CD8-positive, alpha-beta memory T cell (primary cell): ENCODE data around the gene OCLN. TPM values are rescaled to one million over a fixed set of nuclear protein-coding genes. Genes with fewer than 3 reads are reported as not detected.
"Not testable (repeated sequence)": the region's sequence is repeated elsewhere in the genome, so short reads cannot be mapped to it uniquely, and the experiment has no call there.

Source experiments
- CTCF ChIA-PET: fragments of 350-600 bp; sonication (Branson Sonifier 250); formaldehyde crosslinking; loops from one replicate; lab custom pipeline; 2021; ENCODE audit warnings: antibody characterized with exemption; lab: Charles Lee
- POLR2A ChIA-PET: fragments of 350-600 bp; sonication (Branson Sonifier 250); formaldehyde crosslinking; loops from one replicate; lab custom pipeline; 2021; ENCODE audit warnings: antibody characterized with exemption; lab: Charles Lee
- DNase-seq, 5 donors: peaks; one replicate each; pipeline versions ENCODE4 v3.0.0 to v3.0.0-alpha.2; 2020 to 2022; ENCODE audit warnings: mixed read lengths in 1 of 5
- H3K27ac ChIP-seq: one replicate; pipeline ENCODE4 v1.7.0; 2013; ENCODE audit warnings: low read depth, mild to moderate bottlenecking, low read length, moderate library complexity
- H3K27me3 ChIP-seq: 2 replicates; pipeline ENCODE4 v1.7.0; 2013; ENCODE audit warnings: low read length, mild to moderate bottlenecking; ENCODE audit not compliant: insufficient read depth, poor library complexity, severe bottlenecking
- H3K36me3 ChIP-seq: 2 replicates; pipeline ENCODE4 v1.7.0; 2013; ENCODE audit warnings: mild to moderate bottlenecking, low read length, moderate library complexity; ENCODE audit not compliant: insufficient read depth
- H3K4me1 ChIP-seq: 2 replicates; pipeline ENCODE4 v1.7.0; 2013; ENCODE audit warnings: mild to moderate bottlenecking, low read length, moderate library complexity; ENCODE audit not compliant: insufficient read depth
- H3K4me3 ChIP-seq: 2 replicates; pipeline ENCODE4 v1.7.0; 2013; ENCODE audit warnings: mild to moderate bottlenecking, low read length
- H3K9me3 ChIP-seq: 2 replicates; pipeline ENCODE4 v1.7.0; 2013; ENCODE audit warnings: mild to moderate bottlenecking, low read length
- H3K27ac Mint-ChIP-seq, 8 donors: one replicate each; pipeline ENCODE4 v1.8.0; 2020 to 2021; ENCODE audit warnings: mixed read lengths in 8 of 8, mild to moderate bottlenecking in 6 of 8, inconsistent platforms in 3 of 8, moderate library complexity in 3 of 8
- H3K27me3 Mint-ChIP-seq, 2 donors: one replicate each; pipeline ENCODE4 v1.8.0; 2020 to 2021; ENCODE audit warnings: mixed read lengths in 2 of 2, mild to moderate bottlenecking in 1 of 2, moderate library complexity in 1 of 2
- H3K36me3 Mint-ChIP-seq, 3 donors: one replicate each; pipeline ENCODE4 v1.8.0; 2020 to 2021; ENCODE audit warnings: mixed read lengths in 3 of 3, inconsistent platforms in 1 of 3, mild to moderate bottlenecking in 1 of 3
- H3K4me1 Mint-ChIP-seq, 3 donors: one replicate each; pipeline ENCODE4 v1.8.0; 2020 to 2021; ENCODE audit warnings: mixed read lengths in 3 of 3, inconsistent platforms in 1 of 3, mild to moderate bottlenecking in 1 of 3
- H3K4me3 Mint-ChIP-seq, 7 donors: one replicate each; pipeline ENCODE4 v1.8.0; 2020 to 2021; ENCODE audit warnings: mixed read lengths in 7 of 7, mild to moderate bottlenecking in 6 of 7, moderate library complexity in 4 of 7, inconsistent platforms in 2 of 7
- H3K9me3 Mint-ChIP-seq, 5 donors: one replicate each; pipeline ENCODE4 v1.8.0; 2020 to 2022; ENCODE audit warnings: mixed read lengths in 5 of 5, mild to moderate bottlenecking in 3 of 5, moderate library complexity in 2 of 5, inconsistent platforms in 1 of 5
- polyA plus RNA-seq: library from polyadenylated mRNA; unstranded; fragments of 300-500 nt; fragmentation: Illumina TruSeq; gene quantifications from one replicate; pipeline ENCODE4 v1.2.3, GENCODE V29; 2021
- total RNA-seq, 2 experiments: library from RNA; stranded (reverse); gene quantifications; one replicate each; pipeline ENCODE4 v1.2.3, GENCODE V29; 2021

The OCLN gene
- total and polyA plus RNA-seq, 3 experiments from 2014 or later: 0.14 to 0.68 (median 0.58) TPM

DNA sequence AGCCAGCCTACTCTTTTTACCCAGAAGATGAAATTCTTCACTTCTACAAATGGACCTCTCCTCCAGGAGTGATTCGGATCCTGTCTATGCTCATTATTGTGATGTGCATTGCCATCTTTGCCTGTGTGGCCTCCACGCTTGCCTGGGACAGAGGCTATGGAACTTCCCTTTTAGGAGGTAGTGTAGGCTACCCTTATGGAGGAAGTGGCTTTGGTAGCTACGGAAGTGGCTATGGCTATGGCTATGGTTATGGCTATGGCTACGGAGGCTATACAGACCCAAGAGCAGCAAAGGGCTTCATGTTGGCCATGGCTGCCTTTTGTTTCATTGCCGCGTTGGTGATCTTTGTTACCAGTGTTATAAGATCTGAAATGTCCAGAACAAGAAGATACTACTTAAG is 16.6 kb downstream of the OCLN start:
- POLR2A ChIA-PET: no interaction called here
- DNase-seq: no peak
- H3K27me3 Mint-ChIP-seq: peaks cover 4 to 6% of the 10 kb centered on the region in 2 donors
- CTCF ChIA-PET: no interaction called here
- H3K4me3 Mint-ChIP-seq: no peak overlapping the region
- no peaks in the 10 kb centered on the region for H3K9me3 Mint-ChIP-seq
- no peaks in the 10 kb centered on the region for H3K4me1 Mint-ChIP-seq
- H3K9me3 ChIP-seq: no peaks in the 10 kb centered on the region
- no peak overlapping the region for H3K4me3 ChIP-seq
- H3K36me3 Mint-ChIP-seq: no peaks in the 10 kb centered on the region
- no peak overlapping the region for H3K27ac Mint-ChIP-seq
- H3K4me1 ChIP-seq: no peaks in the 10 kb centered on the region
- H3K36me3 ChIP-seq: no peaks in the 10 kb centered on the region
- H3K27me3 ChIP-seq: no peaks in the 10 kb centered on the region
- H3K27ac ChIP-seq: no peak overlapping the region

- Histone ChIP-seq H3K36me3 (no peaks in the 10 kb centered on the region), H3K4me3 (no peak overlapping the region), H3K27ac (no peak overlapping the region), H3K9me3 (no peaks in the 10 kb centered on the region), H3K27me3 (no peaks in the 10 kb centered on the region), H3K4me1 (no peaks in the 10 kb centered on the region)
- Mint-ChIP-seq H3K4me1 (no peaks in the 10 kb centered on the region), H3K27me3 (peaks cover 2 to 4% of the 10 kb centered on the region in 2 donors), H3K27ac (no peak overlapping the region), H3K36me3 (no peaks in the 10 kb centered on the region), H3K4me3 (no peak overlapping the region), H3K9me3 (no peaks in the 10 kb centered on the region)
- CTCF ChIA-PET: no interaction called here
- DNase-seq: no peak
- POLR2A ChIA-PET: no interaction called here
Observed at GRCh38 chr5:69510694-69511093, 18.1 kb downstream of the OCLN start.

- Mint-ChIP-seq H3K9me3 (no peaks in the 10 kb centered on the region), H3K4me3 (no peak overlapping the region), H3K27me3 (peaks cover 0 to 4% of the 10 kb centered on the region in 2 donors), H3K27ac (peak overlapping the region in 1 of 8 donors; percentile 67), H3K4me1 (no peaks in the 10 kb centered on the region), H3K36me3 (no peaks in the 10 kb centered on the region)
- ChIA-PET CTCF (no interaction called here), POLR2A (no interaction called here)
- H3K9me3 ChIP-seq: no peaks in the 10 kb centered on the region
- H3K27me3 ChIP-seq: no peaks in the 10 kb centered on the region
- DNase-seq: no peak
- H3K4me1 ChIP-seq: no peaks in the 10 kb centered on the region
- H3K27ac ChIP-seq: no peak overlapping the region
- no peaks in the 10 kb centered on the region for H3K36me3 ChIP-seq
- no peak overlapping the region for H3K4me3 ChIP-seq
Observed at GRCh38 chr5:69512740-69513260, 20.2 kb downstream of the OCLN start.

DNA sequence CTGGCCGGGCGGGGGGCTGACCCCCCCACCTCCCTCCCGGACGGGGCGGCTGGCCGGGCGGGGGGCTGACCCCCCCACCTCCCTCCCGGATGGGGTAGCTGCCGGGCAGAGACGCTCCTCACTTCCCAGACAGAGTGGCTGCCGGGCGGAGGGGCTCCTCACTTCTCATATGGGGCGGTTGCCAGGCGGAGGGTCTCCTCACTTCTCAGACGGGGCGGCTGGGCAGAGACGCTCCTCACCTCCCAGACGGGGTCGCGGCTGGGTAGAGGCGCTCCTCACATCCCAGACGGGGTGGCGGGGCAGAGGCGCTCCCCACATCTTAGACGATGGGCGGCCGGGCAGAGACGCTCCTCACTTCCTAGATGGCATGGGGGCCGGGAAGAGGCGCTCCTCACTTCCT is 23.0 kb downstream of the OCLN start:
- H3K9me3 Mint-ChIP-seq, H3K27me3 Mint-ChIP-seq, H3K4me3 ChIP-seq, H3K27ac ChIP-seq, H3K36me3 ChIP-seq, DNase-seq, H3K4me3 Mint-ChIP-seq, H3K4me1 Mint-ChIP-seq, H3K9me3 ChIP-seq, H3K27ac Mint-ChIP-seq, H3K36me3 Mint-ChIP-seq, POLR2A ChIA-PET, H3K27me3 ChIP-seq, CTCF ChIA-PET, H3K4me1 ChIP-seq: not testable (repeated sequence)

GRCh38 chr5:69516769-69517168 is 24.2 kb downstream of the OCLN start:
- H3K4me3 Mint-ChIP-seq: no peak overlapping the region
- no peak for DNase-seq
- no peaks in the 10 kb centered on the region for H3K9me3 ChIP-seq
- no peak overlapping the region for H3K27ac Mint-ChIP-seq
- no peaks in the 10 kb centered on the region for H3K27me3 ChIP-seq
- no peak overlapping the region for H3K4me3 ChIP-seq
- no peaks in the 10 kb centered on the region for H3K36me3 Mint-ChIP-seq
- peaks cover 0 to 1% of the 10 kb centered on the region in 2 donors for H3K27me3 Mint-ChIP-seq
- CTCF ChIA-PET: no interaction called here
- H3K9me3 Mint-ChIP-seq: no peaks in the 10 kb centered on the region
- no peaks in the 10 kb centered on the region for H3K36me3 ChIP-seq
- H3K27ac ChIP-seq: no peak overlapping the region
- H3K4me1 ChIP-seq: no peaks in the 10 kb centered on the region
- POLR2A ChIA-PET: no interaction called here
- no peaks in the 10 kb centered on the region for H3K4me1 Mint-ChIP-seq

DNA sequence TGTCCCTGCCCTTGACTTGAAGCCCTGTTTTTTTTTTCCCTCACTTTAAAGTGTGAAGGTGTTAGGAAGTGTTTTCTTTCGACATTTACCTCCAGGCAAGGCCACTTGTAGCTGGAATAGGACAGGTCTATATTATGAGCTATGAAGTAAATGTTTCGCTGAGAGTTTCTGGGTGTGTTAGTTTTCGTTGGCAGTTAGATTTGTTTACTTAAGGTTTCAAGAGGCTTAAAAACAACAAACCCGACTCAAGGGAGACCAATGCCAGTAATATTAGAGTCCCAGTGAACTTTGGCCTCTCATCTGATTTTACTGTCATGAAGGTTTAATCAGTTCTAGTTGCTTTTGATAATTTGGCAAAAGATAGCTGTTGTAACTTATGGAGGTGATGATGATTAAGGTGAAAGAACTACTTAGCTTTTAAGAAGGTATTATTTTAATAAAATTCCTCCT is 25.2 kb downstream of the OCLN start:
- Mint-ChIP-seq H3K27ac (peak overlapping the region in 1 of 8 donors; percentile 27), H3K9me3 (no peaks in the 10 kb centered on the region), H3K27me3 (peaks cover 0 to 1% of the 10 kb centered on the region in 2 donors), H3K4me3 (no peak overlapping the region), H3K36me3 (no peaks in the 10 kb centered on the region), H3K4me1 (no peaks in the 10 kb centered on the region)
- POLR2A ChIA-PET: interaction anchor here (0.6 kb wide), 1 partner anchor 351 kb away, joined by 3 read pairs; no protein-coding TSS in a partner anchor
- Histone ChIP-seq H3K9me3 (no peaks in the 10 kb centered on the region), H3K27me3 (no peaks in the 10 kb centered on the region), H3K27ac (no peak overlapping the region), H3K36me3 (no peaks in the 10 kb centered on the region), H3K4me3 (no peak overlapping the region), H3K4me1 (no peaks in the 10 kb centered on the region)
- DNase-seq: no peak
- CTCF ChIA-PET: no interaction called here

- Mint-ChIP-seq H3K4me1 (no peaks in the 10 kb centered on the region), H3K27me3 (peaks cover 0 to 1% of the 10 kb centered on the region in 2 donors), H3K4me3 (no peak overlapping the region), H3K9me3 (no peaks in the 10 kb centered on the region), H3K27ac (no peak overlapping the region), H3K36me3 (no peaks in the 10 kb centered on the region)
- Histone ChIP-seq H3K27me3 (no peaks in the 10 kb centered on the region), H3K4me3 (no peak overlapping the region), H3K9me3 (no peaks in the 10 kb centered on the region), H3K4me1 (no peaks in the 10 kb centered on the region), H3K36me3 (no peaks in the 10 kb centered on the region), H3K27ac (no peak overlapping the region)
- POLR2A ChIA-PET: no interaction called here
- CTCF ChIA-PET: interaction anchor here (0.7 kb wide), 1 partner anchor 15 kb away, joined by 3 read pairs; no protein-coding TSS in a partner anchor
- no peak for DNase-seq
Observed at GRCh38 chr5:69519285-69519684, 26.7 kb downstream of the OCLN start.

DNA sequence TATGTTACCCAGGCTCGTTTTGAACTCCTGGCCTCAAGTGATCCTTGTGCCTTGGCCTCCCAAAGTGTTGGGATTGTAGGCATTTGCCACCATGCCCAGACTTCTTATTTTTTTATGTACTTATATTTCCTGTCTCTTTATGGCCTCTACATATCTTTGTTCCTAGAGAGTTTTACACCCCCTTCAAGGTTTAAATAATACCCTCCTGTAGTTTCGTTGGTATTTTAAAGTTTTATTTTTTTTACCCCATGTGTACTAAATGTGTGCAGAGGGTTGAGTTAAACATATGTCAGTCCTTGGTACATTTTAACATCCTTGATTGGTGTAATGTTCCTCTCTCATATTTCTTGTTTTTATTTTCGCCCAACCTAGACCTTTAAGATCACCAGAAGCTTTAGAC is 29.4 kb downstream of the OCLN start:
- Histone ChIP-seq H3K27ac (no peak overlapping the region), H3K4me1 (no peaks in the 10 kb centered on the region), H3K27me3 (peaks cover 5% of the 10 kb centered on the region), H3K36me3 (no peaks in the 10 kb centered on the region), H3K9me3 (no peaks in the 10 kb centered on the region), H3K4me3 (no peak overlapping the region)
- no peaks in the 10 kb centered on the region for H3K36me3 Mint-ChIP-seq
- ChIA-PET CTCF (no interaction called here), POLR2A (no interaction called here)
- no peak for DNase-seq
- no peaks in the 10 kb centered on the region for H3K9me3 Mint-ChIP-seq
- H3K27me3 Mint-ChIP-seq: peaks cover 1 to 8% of the 10 kb centered on the region in 2 donors
- H3K4me1 Mint-ChIP-seq: no peaks in the 10 kb centered on the region
- H3K27ac Mint-ChIP-seq: no peak overlapping the region
- no peak overlapping the region for H3K4me3 Mint-ChIP-seq
